HG03039 (cell line): ENCODE measurements around the gene MRPL11.
"Not testable (repeated sequence)": the region's sequence is repeated elsewhere in the genome, so short reads cannot be mapped to it uniquely, and the experiment has no call there.

Source experiments
- ATAC-seq: cut with Tn5 transposase; IDR thresholded peaks from one replicate; pipeline ENCODE4 v1.9.1; 2021; ENCODE audit warnings: mild to moderate bottlenecking, moderate library complexity; ENCODE audit not compliant: unreplicated experiment

MRPL11 gene

GRCh38 chr11:66467756-66468155, 29.1 kb upstream of the MRPL11 start:
- ATAC-seq, result no peak

- peak; percentile 34 for ATAC-seq
Observed at GRCh38 chr11:66467034-66467659, 28.5 kb upstream of the MRPL11 start.

GRCh38 chr11:66466225-66467033, 27.8 kb upstream of the MRPL11 start, which contains the start of gene PELI3:
PELI3 (plus strand) TSS chr11:66466905; CDS start chr11:66468129, 1,224 bp downstream.
- ATAC-seq, result peak; percentile 68

- no peak for ATAC-seq
Observed at GRCh38 chr11:66465373-66466224, 27.0 kb upstream of the MRPL11 start.

GRCh38 chr11:66464916-66465315, 26.3 kb upstream of the MRPL11 start:
- no peak for ATAC-seq

GRCh38 chr11:66464116-66464515, 25.5 kb upstream of the MRPL11 start:
- not testable (repeated sequence) for ATAC-seq

GRCh38 chr11:66462911-66463310, 24.3 kb upstream of the MRPL11 start:
- ATAC-seq, result no peak

- ATAC-seq, result no peak
Observed at GRCh38 chr11:66462010-66462409, 23.4 kb upstream of the MRPL11 start.

GRCh38 chr11:66459138-66459778, 20.6 kb upstream of the MRPL11 start:
- ATAC-seq, result no peak

- no peak for ATAC-seq
Observed at GRCh38 chr11:66457826-66458225, 19.2 kb upstream of the MRPL11 start.

GRCh38 chr11:66454828-66455227, 16.2 kb upstream of the MRPL11 start:
- no peak for ATAC-seq

- no peak for ATAC-seq
Observed at GRCh38 chr11:66454247-66454646, 15.6 kb upstream of the MRPL11 start.

- no peak for ATAC-seq
Observed at GRCh38 chr11:66451663-66452062, 13.0 kb upstream of the MRPL11 start.

GRCh38 chr11:66450560-66450959, 11.9 kb upstream of the MRPL11 start:
- ATAC-seq, result no peak

- no peak for ATAC-seq
Observed at GRCh38 chr11:66448523-66448922, 9.9 kb upstream of the MRPL11 start.

GRCh38 chr11:66447012-66447411, 8.4 kb upstream of the MRPL11 start:
- no peak for ATAC-seq

- no peak for ATAC-seq
Observed at GRCh38 chr11:66443602-66444001, 5.0 kb upstream of the MRPL11 start.

GRCh38 chr11:66440940-66441282, 2.3 kb upstream of the MRPL11 start:
- ATAC-seq, result not testable (repeated sequence)

GRCh38 chr11:66440101-66440939, 1.7 kb upstream of the MRPL11 start:
- not testable (repeated sequence) for ATAC-seq

GRCh38 chr11:66437979-66438503, 607 bp downstream of the MRPL11 start:
- no peak for ATAC-seq
